K562 (cell line): Measurements from ENCODE around the gene BCL2L12. TPM values are rescaled to one million over a fixed set of nuclear protein-coding genes. Genes with fewer than 3 reads are reported as not detected.

Source experiments
- BCOR ChIP-seq: fragments of 450-650 bp; IDR thresholded peaks from 2 replicates; pipeline ENCODE4 v1.6.1; 2016
- CEBPB ChIP-seq: fragments of 450-650 bp; IDR thresholded peaks from 2 replicates; pipeline ENCODE4 v1.6.1; 2016; ENCODE audit warnings: missing genetic modification characterization, missing compliant biosample characterization
- CEBPG ChIP-seq, 3 experiments: fragments of 200-800 bp in 1 of 3; sonication (Bioruptor generic) in 1 of 3; sonication (generic) in 1 of 3; formaldehyde crosslinking in 1 of 3; IDR thresholded peaks in 2 of 3; conservative IDR thresholded peaks in 1 of 3; 2 replicates each; pipeline versions ENCODE4 v1.6.1 to v1.8.0; 2016 to 2022; ENCODE audit warnings: missing compliant biosample characterization in 2 of 3, missing genetic modification characterization in 2 of 3, mild to moderate bottlenecking in 1 of 3, missing genetic modification reagents in 1 of 3
- FOXJ3 ChIP-seq: sonication (generic); formaldehyde crosslinking; IDR thresholded peaks from 2 replicates; pipeline ENCODE4 v1.4.0; 2020; ENCODE audit warnings: mild to moderate bottlenecking, missing genetic modification reagents
- NCOA4 ChIP-seq: fragments of 450-650 bp; IDR thresholded peaks from 2 replicates; pipeline ENCODE4 v1.6.1; 2018; ENCODE audit warnings: mild to moderate bottlenecking; ENCODE audit not compliant: partially characterized antibody
- NFXL1 ChIP-seq: fragments of 450-650 bp; formaldehyde crosslinking; IDR thresholded peaks from 2 replicates; pipeline ENCODE4 v1.4.0; 2021; ENCODE audit warnings: mild to moderate bottlenecking
- POLR2A ChIP-seq: fragments of 450-650 bp; conservative IDR thresholded peaks from 2 replicates; pipeline ENCODE4 v1.6.1; 2016
- RBM14 ChIP-seq: fragments of 200-400 bp; formaldehyde crosslinking; IDR thresholded peaks from 2 replicates; pipeline ENCODE4 v1.6.1; 2018; ENCODE audit warnings: low read depth, mild to moderate bottlenecking, low read length, moderate library complexity, borderline replicate concordance; ENCODE audit not compliant: insufficient read depth
- RBM22 ChIP-seq: fragments of 200-400 bp; formaldehyde crosslinking; IDR thresholded peaks from 2 replicates; pipeline ENCODE4 v1.6.1; 2018; ENCODE audit warnings: low read length, low read depth; ENCODE audit not compliant: poor library complexity, severe bottlenecking
- SFPQ ChIP-seq: fragments of 200-400 bp; formaldehyde crosslinking; IDR thresholded peaks from 2 replicates; pipeline ENCODE4 v1.6.1; 2017; ENCODE audit warnings: mild to moderate bottlenecking, low read depth, low read length, moderate library complexity
- SMARCA4 ChIP-seq: fragments of 450-650 bp; IDR thresholded peaks from 2 replicates; pipeline ENCODE4 v1.6.1; 2016
- ZBTB40 ChIP-seq, 2 experiments: fragments of 450-650 bp in 1 of 2; sonication (generic) in 1 of 2; formaldehyde crosslinking in 1 of 2; IDR thresholded peaks; 2 replicates each; pipeline versions ENCODE4 v1.7.1 to v1.9.0; 2016 to 2022; ENCODE audit warnings: inconsistent platforms in 1 of 2, mild to moderate bottlenecking in 1 of 2, missing genetic modification reagents in 1 of 2
- ZNF133 ChIP-seq: fragments of 250-450 bp; sonication (Bioruptor Pico); IDR thresholded peaks from 2 replicates; pipeline ENCODE4 v1.4.0; 2020; ENCODE audit warnings: mild to moderate bottlenecking
- ZNF184 ChIP-seq: sonication (generic); formaldehyde crosslinking; IDR thresholded peaks from 2 replicates; pipeline ENCODE4 v1.5.0; 2020; ENCODE audit warnings: missing genetic modification reagents
- ZNF239 ChIP-seq: fragments of 250-450 bp; sonication (Bioruptor Pico); IDR thresholded peaks from 2 replicates; pipeline ENCODE4 v1.4.0; 2020; ENCODE audit warnings: mild to moderate bottlenecking
- ZNF282 ChIP-seq: sonication (generic); formaldehyde crosslinking; IDR thresholded peaks from 2 replicates; pipeline ENCODE4 v1.8.1; 2023; ENCODE audit warnings: missing genetic modification reagents
- ZNF561 ChIP-seq: fragments of 450-650 bp; formaldehyde crosslinking; conservative IDR thresholded peaks from 2 replicates; pipeline ENCODE4 v1.4.0; 2020; ENCODE audit warnings: mild to moderate bottlenecking, moderate library complexity
- polyA plus RNA-seq, 8 experiments: library from polyadenylated mRNA; depleted of rRNA in 4 of 8; stranded (reverse) in 5 of 8; unstranded in 3 of 8; fragments of >200 nt; fragmentation: Nextera tagmentation in 2 of 8; fragmentation: Illumina TruSeq in 1 of 8; extraction: Ambion mirVana in 2 of 8; extraction: Trizol in 1 of 8; gene quantifications; 2 replicates each; pipeline versions ENCODE4 v1.2.1 to v1.2.3, GENCODE V29; 2011 to 2014; ENCODE audit warnings: inconsistent platforms in 1 of 8, missing spikeins in 1 of 8
- total RNA-seq, 7 experiments: library from RNA; depleted of rRNA in 6 of 7; stranded (reverse); fragments of >200 nt in 6 of 7; fragmentation: Illumina TruSeq in 2 of 7; extraction: Trizol in 2 of 7; gene quantifications; 2 replicates each; pipeline versions ENCODE4 v1.2.1 to v1.2.3, GENCODE V29; 2011 to 2021; ENCODE audit warnings: low replicate concordance in 1 of 7

BCL2L12 gene
- total and polyA plus RNA-seq, 9 of the 15 experiments (the other 6 are each of a cell fraction or from before 2014, with no cell fraction given), result 7.4 to 263 (median 81.2) TPM

- TF ChIP-seq CEBPG (CRISPR knock-in tag; IDR thresholded peaks at IDR 0.05), result no peak
- TF ChIP-seq CEBPG (tag; conservative IDR thresholded peaks at IDR 0.05 in 1 of 2, IDR thresholded peaks at IDR 0.05 in 1 of 2), result no peak
- no peak for TF ChIP-seq CEBPB (tag)
- 0 out of 2 replicates have a peak, but pooled peaks have one; percentile 25 for TF ChIP-seq ZBTB40 (IDR thresholded peaks at IDR 0.05)
- TF ChIP-seq ZBTB40 (CRISPR knock-in tag; IDR thresholded peaks at IDR 0.05), result no peak
- no peak for TF ChIP-seq NCOA4
- no peak for TF ChIP-seq RBM14
- TF ChIP-seq RBM22, result peak; percentile 60
- TF ChIP-seq ZNF133, result no peak
- no peak for TF ChIP-seq ZNF282 (CRISPR knock-in tag)
- TF ChIP-seq ZNF561 (CRISPR knock-in tag), result no peak
- no peak for TF ChIP-seq ZNF239 (CRISPR knock-in tag)
- TF ChIP-seq SFPQ, result no peak
- TF ChIP-seq NFXL1 (CRISPR knock-in tag), result no peak
- TF ChIP-seq BCOR, result no peak
- no peak for TF ChIP-seq FOXJ3 (CRISPR knock-in tag)
- no peak for TF ChIP-seq SMARCA4
- no peak for TF ChIP-seq ZNF184 (CRISPR knock-in tag)
- peak; percentile 66 for TF ChIP-seq POLR2A
Measured at GRCh38 chr19:49664171-49665035, 1.3 kb upstream of the BCL2L12 start (continued).
